K562 (cell line): ENCODE data around the gene RBP3. TPM values are rescaled to one million over a fixed set of nuclear protein-coding genes. Genes with fewer than 3 reads are reported as not detected.

ENCODE experiments used
- MAZ ChIP-seq, 2 experiments: fragments of 450-650 bp in 1 of 2; sonication (generic) in 1 of 2; formaldehyde crosslinking; IDR thresholded peaks in 1 of 2; conservative IDR thresholded peaks in 1 of 2; 2 replicates each; pipeline versions ENCODE4 v1.4.0 to v1.5.0; 2020; ENCODE audit warnings: mild to moderate bottlenecking in 1 of 2, missing genetic modification reagents in 1 of 2
- MCM5 ChIP-seq: fragments of 450-650 bp; IDR thresholded peaks from 2 replicates; pipeline ENCODE4 v1.6.1; 2016; ENCODE audit warnings: low read depth
- NELFE ChIP-seq: IDR thresholded peaks from 2 replicates; pipeline ENCODE4 v1.6.1; 2011; ENCODE audit warnings: mild to moderate bottlenecking; ENCODE audit not compliant: insufficient read depth, insufficient read length
- NEUROD1 ChIP-seq: fragments of 150-350 bp; IDR thresholded peaks from 2 replicates; pipeline ENCODE4 v1.6.1; 2014; ENCODE audit warnings: borderline replicate concordance, low read length, low read depth; ENCODE audit not compliant: partially characterized antibody
- RBM25 ChIP-seq: fragments of 200-400 bp; formaldehyde crosslinking; IDR thresholded peaks from 2 replicates; pipeline ENCODE4 v1.6.1; 2018; ENCODE audit warnings: low read length, low read depth, moderate library complexity; ENCODE audit not compliant: severe bottlenecking
- RFX5 ChIP-seq: IDR thresholded peaks from 2 replicates; pipeline ENCODE4 v1.6.1; 2011; ENCODE audit warnings: low read depth, mild to moderate bottlenecking, improper control_type of control experiment, low read length
- SIN3B ChIP-seq: fragments of 450-650 bp; IDR thresholded peaks from 2 replicates; pipeline ENCODE4 v1.6.1; 2017; ENCODE audit warnings: low read depth, mild to moderate bottlenecking, moderate library complexity
- SMARCA5 ChIP-seq: fragments of 450-650 bp; IDR thresholded peaks from 2 replicates; pipeline ENCODE4 v1.6.1; 2016
- SMARCC2 ChIP-seq: fragments of 450-650 bp; IDR thresholded peaks from 2 replicates; pipeline ENCODE4 v1.6.1; 2017; ENCODE audit warnings: antibody characterized with exemption, moderate library complexity, mild to moderate bottlenecking, low read depth
- TAL1 ChIP-seq: fragments of 450-650 bp; IDR thresholded peaks from 2 replicates; pipeline ENCODE4 v1.6.1; 2016; ENCODE audit warnings: mild to moderate bottlenecking
- ZMIZ1 ChIP-seq, 2 experiments: fragments of 150-350 bp in 1 of 2; IDR thresholded peaks; 2 replicates each; pipeline ENCODE4 v1.6.1; 2012 to 2016; ENCODE audit warnings: low read depth in 2 of 2, low read length in 2 of 2, mild to moderate bottlenecking in 1 of 2, moderate library complexity in 1 of 2
- ZNF717 ChIP-seq: fragments of 250-450 bp; sonication (Bioruptor Pico); IDR thresholded peaks from 2 replicates; pipeline ENCODE4 v1.5.0; 2021
- polyA plus RNA-seq, 8 experiments: library from polyadenylated mRNA; depleted of rRNA in 4 of 8; stranded (reverse) in 5 of 8; unstranded in 3 of 8; fragments of >200 nt; fragmentation: Nextera tagmentation in 2 of 8; fragmentation: Illumina TruSeq in 1 of 8; extraction: Ambion mirVana in 2 of 8; extraction: Trizol in 1 of 8; gene quantifications; 2 replicates each; pipeline versions ENCODE4 v1.2.1 to v1.2.3, GENCODE V29; 2011 to 2014; ENCODE audit warnings: inconsistent platforms in 1 of 8, missing spikeins in 1 of 8
- total RNA-seq, 7 experiments: library from RNA; depleted of rRNA in 6 of 7; stranded (reverse); fragments of >200 nt in 6 of 7; fragmentation: Illumina TruSeq in 2 of 7; extraction: Trizol in 2 of 7; gene quantifications; 2 replicates each; pipeline versions ENCODE4 v1.2.1 to v1.2.3, GENCODE V29; 2011 to 2021; ENCODE audit warnings: low replicate concordance in 1 of 7
- TF ChIP-seq, protein P1 (sequence below): fragments of 200-600 bp; sonication (generic); IDR thresholded peaks from one replicate; pipeline ENCODE4 v1.6.1; 2012; ENCODE audit warnings: mild to moderate bottlenecking, low read depth, low read length, inconsistent platforms

RBP3 gene
- total and polyA plus RNA-seq, 9 of the 15 experiments (the other 6 are each of a cell fraction or from before 2014, with no cell fraction given), result not detected

GRCh38 chr10:47406870-47407691, 58.9 kb downstream of the RBP3 start (continued):
- TF ChIP-seq, protein P1, sequence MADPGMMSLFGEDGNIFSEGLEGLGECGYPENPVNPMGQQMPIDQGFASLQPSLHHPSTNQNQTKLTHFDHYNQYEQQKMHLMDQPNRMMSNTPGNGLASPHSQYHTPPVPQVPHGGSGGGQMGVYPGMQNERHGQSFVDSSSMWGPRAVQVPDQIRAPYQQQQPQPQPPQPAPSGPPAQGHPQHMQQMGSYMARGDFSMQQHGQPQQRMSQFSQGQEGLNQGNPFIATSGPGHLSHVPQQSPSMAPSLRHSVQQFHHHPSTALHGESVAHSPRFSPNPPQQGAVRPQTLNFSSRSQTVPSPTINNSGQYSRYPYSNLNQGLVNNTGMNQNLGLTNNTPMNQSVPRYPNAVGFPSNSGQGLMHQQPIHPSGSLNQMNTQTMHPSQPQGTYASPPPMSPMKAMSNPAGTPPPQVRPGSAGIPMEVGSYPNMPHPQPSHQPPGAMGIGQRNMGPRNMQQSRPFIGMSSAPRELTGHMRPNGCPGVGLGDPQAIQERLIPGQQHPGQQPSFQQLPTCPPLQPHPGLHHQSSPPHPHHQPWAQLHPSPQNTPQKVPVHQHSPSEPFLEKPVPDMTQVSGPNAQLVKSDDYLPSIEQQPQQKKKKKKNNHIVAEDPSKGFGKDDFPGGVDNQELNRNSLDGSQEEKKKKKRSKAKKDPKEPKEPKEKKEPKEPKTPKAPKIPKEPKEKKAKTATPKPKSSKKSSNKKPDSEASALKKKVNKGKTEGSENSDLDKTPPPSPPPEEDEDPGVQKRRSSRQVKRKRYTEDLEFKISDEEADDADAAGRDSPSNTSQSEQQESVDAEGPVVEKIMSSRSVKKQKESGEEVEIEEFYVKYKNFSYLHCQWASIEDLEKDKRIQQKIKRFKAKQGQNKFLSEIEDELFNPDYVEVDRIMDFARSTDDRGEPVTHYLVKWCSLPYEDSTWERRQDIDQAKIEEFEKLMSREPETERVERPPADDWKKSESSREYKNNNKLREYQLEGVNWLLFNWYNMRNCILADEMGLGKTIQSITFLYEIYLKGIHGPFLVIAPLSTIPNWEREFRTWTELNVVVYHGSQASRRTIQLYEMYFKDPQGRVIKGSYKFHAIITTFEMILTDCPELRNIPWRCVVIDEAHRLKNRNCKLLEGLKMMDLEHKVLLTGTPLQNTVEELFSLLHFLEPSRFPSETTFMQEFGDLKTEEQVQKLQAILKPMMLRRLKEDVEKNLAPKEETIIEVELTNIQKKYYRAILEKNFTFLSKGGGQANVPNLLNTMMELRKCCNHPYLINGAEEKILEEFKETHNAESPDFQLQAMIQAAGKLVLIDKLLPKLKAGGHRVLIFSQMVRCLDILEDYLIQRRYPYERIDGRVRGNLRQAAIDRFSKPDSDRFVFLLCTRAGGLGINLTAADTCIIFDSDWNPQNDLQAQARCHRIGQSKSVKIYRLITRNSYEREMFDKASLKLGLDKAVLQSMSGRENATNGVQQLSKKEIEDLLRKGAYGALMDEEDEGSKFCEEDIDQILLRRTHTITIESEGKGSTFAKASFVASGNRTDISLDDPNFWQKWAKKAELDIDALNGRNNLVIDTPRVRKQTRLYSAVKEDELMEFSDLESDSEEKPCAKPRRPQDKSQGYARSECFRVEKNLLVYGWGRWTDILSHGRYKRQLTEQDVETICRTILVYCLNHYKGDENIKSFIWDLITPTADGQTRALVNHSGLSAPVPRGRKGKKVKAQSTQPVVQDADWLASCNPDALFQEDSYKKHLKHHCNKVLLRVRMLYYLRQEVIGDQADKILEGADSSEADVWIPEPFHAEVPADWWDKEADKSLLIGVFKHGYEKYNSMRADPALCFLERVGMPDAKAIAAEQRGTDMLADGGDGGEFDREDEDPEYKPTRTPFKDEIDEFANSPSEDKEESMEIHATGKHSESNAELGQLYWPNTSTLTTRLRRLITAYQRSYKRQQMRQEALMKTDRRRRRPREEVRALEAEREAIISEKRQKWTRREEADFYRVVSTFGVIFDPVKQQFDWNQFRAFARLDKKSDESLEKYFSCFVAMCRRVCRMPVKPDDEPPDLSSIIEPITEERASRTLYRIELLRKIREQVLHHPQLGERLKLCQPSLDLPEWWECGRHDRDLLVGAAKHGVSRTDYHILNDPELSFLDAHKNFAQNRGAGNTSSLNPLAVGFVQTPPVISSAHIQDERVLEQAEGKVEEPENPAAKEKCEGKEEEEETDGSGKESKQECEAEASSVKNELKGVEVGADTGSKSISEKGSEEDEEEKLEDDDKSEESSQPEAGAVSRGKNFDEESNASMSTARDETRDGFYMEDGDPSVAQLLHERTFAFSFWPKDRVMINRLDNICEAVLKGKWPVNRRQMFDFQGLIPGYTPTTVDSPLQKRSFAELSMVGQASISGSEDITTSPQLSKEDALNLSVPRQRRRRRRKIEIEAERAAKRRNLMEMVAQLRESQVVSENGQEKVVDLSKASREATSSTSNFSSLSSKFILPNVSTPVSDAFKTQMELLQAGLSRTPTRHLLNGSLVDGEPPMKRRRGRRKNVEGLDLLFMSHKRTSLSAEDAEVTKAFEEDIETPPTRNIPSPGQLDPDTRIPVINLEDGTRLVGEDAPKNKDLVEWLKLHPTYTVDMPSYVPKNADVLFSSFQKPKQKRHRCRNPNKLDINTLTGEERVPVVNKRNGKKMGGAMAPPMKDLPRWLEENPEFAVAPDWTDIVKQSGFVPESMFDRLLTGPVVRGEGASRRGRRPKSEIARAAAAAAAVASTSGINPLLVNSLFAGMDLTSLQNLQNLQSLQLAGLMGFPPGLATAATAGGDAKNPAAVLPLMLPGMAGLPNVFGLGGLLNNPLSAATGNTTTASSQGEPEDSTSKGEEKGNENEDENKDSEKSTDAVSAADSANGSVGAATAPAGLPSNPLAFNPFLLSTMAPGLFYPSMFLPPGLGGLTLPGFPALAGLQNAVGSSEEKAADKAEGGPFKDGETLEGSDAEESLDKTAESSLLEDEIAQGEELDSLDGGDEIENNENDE, result no peak
- TF ChIP-seq MAZ (CRISPR knock-in tag; conservative IDR thresholded peaks at IDR 0.05 in 1 of 2, IDR thresholded peaks at IDR 0.05 in 1 of 2) (peak in 1 of 2 experiments; percentile 37; a peak in 1 of 4 replicates), RFX5 (no peak), SMARCC2 (no peak; the same call in none of the 2 replicates), ZMIZ1 (IDR thresholded peaks at IDR 0.05; ENCODE audit: low read depth in 2 of 2, low read length in 2 of 2) (peak in 1 of 2 experiments; percentile 22; a peak in 1 of 4 replicates), SIN3B (no peak), ZNF717 (CRISPR knock-in tag) (no peak), NELFE (no peak), SMARCA5 (no peak), TAL1 (no peak), MCM5 (no peak), NEUROD1 (peak; percentile 40), RBM25 (no peak)
